Heart left ventricle (tissue), 16 donors: ENCODE measurements around the gene CDH13. TPM values are rescaled to one million over a fixed set of nuclear protein-coding genes. Genes with fewer than 3 reads are reported as not detected.

Source experiments
- ATAC-seq, 4 donors: fragments of 200-7000 bp; cut with Tn5 transposase; one replicate each; pipeline ENCODE4 v1.9.1; 2020 to 2022; ENCODE audit warnings: moderate library complexity in 4 of 4, mild to moderate bottlenecking in 3 of 4, moderate number of reproducible peaks in 1 of 4
- DNase-seq, 5 donors: peaks; one replicate each; pipeline ENCODE4 v3.0.0-alpha.2; 2020
- H3K27ac ChIP-seq, 12 donors: fragments of 200-600 bp; sonication (generic) in 4 of 12; one replicate each; pipeline versions ENCODE4 v1.5.0 to v1.8.0; 2016 to 2022; ENCODE audit warnings: mild to moderate bottlenecking in 2 of 12
- H3K27me3 ChIP-seq, 9 donors: fragments of 200-600 bp; sonication (generic) in 2 of 9; one replicate each; pipeline versions ENCODE4 v1.5.1 to v1.8.0; 2016 to 2022; ENCODE audit warnings: mild to moderate bottlenecking in 3 of 9
- H3K36me3 ChIP-seq, 9 donors: fragments of 200-600 bp; sonication (generic) in 2 of 9; one replicate each; pipeline versions ENCODE4 v1.5.0 to v1.8.0; 2018 to 2022; ENCODE audit warnings: mild to moderate bottlenecking in 2 of 9
- H3K4me1 ChIP-seq, 12 donors: fragments of 200-600 bp; sonication (generic) in 4 of 12; one replicate each; pipeline versions ENCODE4 v1.5.0 to v1.8.0; 2016 to 2022; ENCODE audit warnings: mild to moderate bottlenecking in 3 of 12
- H3K4me3 ChIP-seq, 12 donors: fragments of 200-600 bp; sonication (generic) in 4 of 12; one replicate each; pipeline versions ENCODE4 v1.5.0 to v1.8.0; 2017 to 2022; ENCODE audit warnings: mild to moderate bottlenecking in 9 of 12, moderate library complexity in 4 of 12
- H3K9me3 ChIP-seq, 12 donors: fragments of 200-600 bp; sonication (generic) in 4 of 12; one replicate each; pipeline versions ENCODE4 v1.5.0 to v1.8.0; 2016 to 2022; ENCODE audit warnings: mild to moderate bottlenecking in 1 of 12
- POLR2A ChIP-seq, 2 donors: fragments of 450-650 bp; IDR thresholded peaks; one replicate each; pipeline ENCODE4 v1.6.1; 2017; ENCODE audit warnings: antibody characterized with exemption in 2 of 2, mild to moderate bottlenecking in 2 of 2, moderate library complexity in 2 of 2
- WGBS, 4 donors: extraction: QIAGEN DNeasy Blood & Tissue Kit in 2 of 4; methylation state at CpG; one replicate each; pipeline versions ENCODE4 v1.1.5 to v1.1.7; 2013 to 2018; 5-methylcytosine and 5-hydroxymethylcytosine counted together
- intact Hi-C, 10 donors: fragments of 100-400 bp; cut with DNase I; formaldehyde crosslinking; loops; one replicate each; pipeline versions ENCODE4 v1.11.1 to v1.14.2; 2022
- polyA plus RNA-seq, 2 donors: library from polyadenylated mRNA; stranded (reverse); fragments of 200-250 nt; gene quantifications; one replicate each; pipeline ENCODE4 v1.2.3, GENCODE V29; 2013
- total RNA-seq, 9 donors: library from RNA; depleted of rRNA in 2 of 9; stranded (reverse); fragments of >200 nt in 2 of 9; fragmentation: NEBNext Ultra II Directional in 3 of 9; extraction: Animal tissue kit (Norgen Biotek cat#: 25700) in 3 of 9; gene quantifications; one replicate each; pipeline versions ENCODE4 v1.1.0 to v1.2.4, GENCODE V29; 2016 to 2023
- TF ChIP-seq, protein P1 (sequence below), 12 donors: fragments of 200-600 bp; sonication (generic) in 4 of 12; IDR thresholded peaks; one replicate each; pipeline versions ENCODE4 v1.5.0 to v1.8.0; 2018 to 2022; ENCODE audit warnings: antibody characterized with exemption in 12 of 12, mild to moderate bottlenecking in 5 of 12
- donor health status: ischemic (EF 13 %, LVEDD 7.1; RV severe dilation, severe dysfunction).
- donor health status: healthy with polysubstance abuse.
- donor health status: DM: no; HTN: yes; CAD: no.
- donor health status: DM: no; HTN: no; CAD: no.
- donor health status: ischemic (EF 25% LVEDD 6.9; RV normal size, moderate dysfunction).
- donor health status: ischemic (EF 25% LVEDD 5.7; RV mildly dilated, moderate dysfunction).
- donor health status: healthy.
- donor health status: DM: yes; HTN: yes; CAD: no.
- donor health status: ischemic (EF 35%, LVEDD 5.7; RV mildly dilated, moderate dysfunction).
- donor health status: nonischemic (EF 11% LVEDD 7.7; RV severe dilation, severe dysfunction).
- donor health status: DM: yes; HTN: yes; CAD: no.
- donor health status: PGD.
- donor health status: ischemic (EF 29% LVEDD 5.4; RV normal size, mild dysfunction).
- donor health status: nonischemic (EF 23%, LVEDD 6.1; RV moderate dilation, normal function).

The CDH13 gene
- total and polyA plus RNA-seq, 11 donors = 15.0 to 172 (median 137) TPM

DNA sequence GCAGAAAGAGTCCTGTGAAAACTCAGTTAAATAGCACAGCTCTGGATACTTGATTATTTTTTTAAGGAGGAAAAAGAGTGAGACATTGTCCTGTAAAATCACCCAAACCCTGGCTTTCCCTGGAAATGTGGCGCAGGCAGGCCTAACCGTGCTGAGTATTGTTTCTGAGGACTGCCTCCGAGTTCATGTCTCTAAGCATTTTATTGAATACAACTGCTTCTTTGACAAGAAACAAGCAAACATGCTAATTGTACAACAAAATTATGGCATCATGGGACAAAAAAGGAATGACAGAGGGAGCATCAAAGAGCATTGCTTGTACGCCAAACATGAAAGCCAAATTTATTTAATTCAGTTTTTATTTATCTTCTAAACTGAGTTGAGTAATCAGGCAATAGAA, 1116.5 kb downstream of the CDH13 start:
- ATAC-seq (no peak), DNase-seq (no peak)
- Histone ChIP-seq H3K4me1 (peaks cover 0 to 6% (median 0%) of the 10 kb centered on the region in 12 donors), H3K27ac (no peak overlapping the region), H3K4me3 (no peak overlapping the region), H3K9me3 (no peaks in the 10 kb centered on the region), H3K27me3 (no peaks in the 10 kb centered on the region), H3K36me3 (no peaks in the 10 kb centered on the region)
- TF ChIP-seq POLR2A (IDR thresholded peaks at IDR 0.05) = no peak
- TF ChIP-seq, protein P1, sequence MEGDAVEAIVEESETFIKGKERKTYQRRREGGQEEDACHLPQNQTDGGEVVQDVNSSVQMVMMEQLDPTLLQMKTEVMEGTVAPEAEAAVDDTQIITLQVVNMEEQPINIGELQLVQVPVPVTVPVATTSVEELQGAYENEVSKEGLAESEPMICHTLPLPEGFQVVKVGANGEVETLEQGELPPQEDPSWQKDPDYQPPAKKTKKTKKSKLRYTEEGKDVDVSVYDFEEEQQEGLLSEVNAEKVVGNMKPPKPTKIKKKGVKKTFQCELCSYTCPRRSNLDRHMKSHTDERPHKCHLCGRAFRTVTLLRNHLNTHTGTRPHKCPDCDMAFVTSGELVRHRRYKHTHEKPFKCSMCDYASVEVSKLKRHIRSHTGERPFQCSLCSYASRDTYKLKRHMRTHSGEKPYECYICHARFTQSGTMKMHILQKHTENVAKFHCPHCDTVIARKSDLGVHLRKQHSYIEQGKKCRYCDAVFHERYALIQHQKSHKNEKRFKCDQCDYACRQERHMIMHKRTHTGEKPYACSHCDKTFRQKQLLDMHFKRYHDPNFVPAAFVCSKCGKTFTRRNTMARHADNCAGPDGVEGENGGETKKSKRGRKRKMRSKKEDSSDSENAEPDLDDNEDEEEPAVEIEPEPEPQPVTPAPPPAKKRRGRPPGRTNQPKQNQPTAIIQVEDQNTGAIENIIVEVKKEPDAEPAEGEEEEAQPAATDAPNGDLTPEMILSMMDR (IDR thresholded peaks at IDR 0.05) = no peak
- intact Hi-C loops = no loop called here
- WGBS, 4 donors = 93 to 95% (median 95%) methylated on average over 4 of the region's 4 CpGs

DNA sequence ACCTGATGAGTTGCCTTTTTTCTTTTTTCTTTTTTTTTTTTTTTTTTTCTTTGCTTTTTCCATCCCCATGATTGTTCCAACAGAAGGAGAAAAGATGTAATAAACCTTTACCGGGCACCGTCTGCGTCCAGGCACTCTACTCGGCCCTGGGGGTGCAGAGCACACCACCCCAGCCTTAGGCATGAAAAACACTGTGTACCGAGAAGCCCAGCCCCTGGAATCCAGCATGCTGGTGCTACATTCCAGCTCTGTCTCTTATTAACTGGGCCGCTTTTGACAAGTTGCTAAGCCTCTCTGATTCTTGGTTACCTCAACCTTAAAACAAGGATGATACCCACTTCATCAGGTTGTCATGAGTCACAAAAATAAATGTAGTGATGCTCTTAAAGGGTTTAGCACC, 1117.0 kb downstream of the CDH13 start:
- ATAC-seq (no peak), DNase-seq (no peak)
- Histone ChIP-seq H3K9me3 (no peaks in the 10 kb centered on the region), H3K27ac (peak overlapping the region in 1 of 12 donors; percentile 11), H3K27me3 (no peaks in the 10 kb centered on the region), H3K4me1 (peaks cover 0 to 6% (median 0%) of the 10 kb centered on the region in 12 donors), H3K36me3 (peaks cover 0 to 4% (median 0%) of the 10 kb centered on the region in 9 donors), H3K4me3 (no peak overlapping the region)
- intact Hi-C loops = no loop called here
- WGBS, 4 donors = 93 to 97% (median 95%) methylated on average over 6 of the region's 6 CpGs
- TF ChIP-seq POLR2A (IDR thresholded peaks at IDR 0.05) = no peak
- TF ChIP-seq, protein P1 (IDR thresholded peaks at IDR 0.05) = no peak

DNA sequence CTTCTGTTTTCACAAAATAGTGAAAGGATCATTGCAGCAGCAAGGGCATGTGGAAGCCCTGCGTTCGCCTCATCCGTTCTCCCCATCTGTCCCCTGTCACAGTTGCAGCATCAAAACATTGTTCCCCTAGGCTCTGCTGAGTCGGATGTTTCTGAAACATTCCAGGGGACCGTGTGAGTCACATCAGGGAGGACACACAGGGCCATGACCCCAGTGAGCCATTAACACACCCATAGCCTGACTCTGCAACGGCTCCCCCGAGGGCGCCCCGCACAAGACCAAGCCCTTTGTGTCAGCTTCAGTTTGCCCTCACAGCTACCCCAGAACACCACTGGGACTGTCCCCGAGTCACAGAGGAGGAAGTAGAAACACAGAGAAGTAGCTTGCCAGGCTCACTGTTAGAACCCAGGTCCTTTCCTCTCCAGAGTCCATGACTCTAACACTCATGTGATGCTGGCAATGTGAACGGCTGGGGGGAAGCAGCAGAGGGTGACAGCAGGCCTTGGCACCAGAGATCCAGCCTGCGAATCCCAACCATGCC, 1117.7 kb downstream of the CDH13 start:
- H3K27ac ChIP-seq = no peak overlapping the region
- peaks cover 0 to 6% (median 0%) of the 10 kb centered on the region in 12 donors for H3K4me1 ChIP-seq
- peak in 2 of 5 donors; percentile 51 for DNase-seq
- peaks cover 0 to 4% (median 0%) of the 10 kb centered on the region in 9 donors for H3K36me3 ChIP-seq
- intact Hi-C loops = no loop called here
- H3K4me3 ChIP-seq = no peak overlapping the region
- no peaks in the 10 kb centered on the region for H3K9me3 ChIP-seq
- 60 to 74% (median 68%) methylated on average over 7 to 12 of the region's 12 CpGs for WGBS, 4 donors
- H3K27me3 ChIP-seq = no peaks in the 10 kb centered on the region
- ATAC-seq = peak in 3 of 4 donors; percentile 37 to 89 (median 85)
- TF ChIP-seq POLR2A (IDR thresholded peaks at IDR 0.05) = no peak
- TF ChIP-seq, protein P1 (IDR thresholded peaks at IDR 0.05) = no peak

DNA sequence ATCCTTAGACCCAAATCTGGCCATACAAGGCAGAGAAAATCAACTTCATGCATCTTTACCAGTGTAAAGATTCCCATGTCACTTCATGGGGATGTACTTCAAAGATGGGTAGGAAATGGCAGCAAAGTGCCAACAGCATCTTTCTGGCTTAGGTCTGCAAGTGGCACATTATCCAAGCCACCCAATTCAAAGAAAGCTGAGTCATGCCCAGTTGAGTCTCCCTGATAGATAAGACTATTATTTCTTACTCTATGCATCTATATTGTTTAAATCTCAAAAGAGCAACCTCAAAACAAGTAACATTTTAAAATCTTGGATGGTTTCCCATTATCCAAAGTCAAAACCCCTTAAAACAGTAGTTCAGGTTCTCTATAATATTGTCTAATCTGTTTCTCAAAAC, 1119.8 kb downstream of the CDH13 start:
- TF ChIP-seq, protein P1 (IDR thresholded peaks at IDR 0.05) = no peak
- TF ChIP-seq POLR2A (IDR thresholded peaks at IDR 0.05) = no peak
- H3K9me3 ChIP-seq = no peaks in the 10 kb centered on the region
- H3K27me3 ChIP-seq = no peaks in the 10 kb centered on the region
- H3K27ac ChIP-seq = no peak overlapping the region
- H3K4me3 ChIP-seq = no peak overlapping the region
- peaks cover 0 to 6% (median 0%) of the 10 kb centered on the region in 12 donors for H3K4me1 ChIP-seq
- intact Hi-C loops = no loop called here
- ATAC-seq = no peak
- peaks cover 0 to 4% (median 0%) of the 10 kb centered on the region in 9 donors for H3K36me3 ChIP-seq
- DNase-seq = no peak
